Measurements from ENCODE around the gene FAM53C.
"Not testable (repeated sequence)": the region's sequence is repeated elsewhere in the genome, so short reads cannot be mapped to it uniquely, and the experiment has no call there.

Gene FAM53C

DNA sequence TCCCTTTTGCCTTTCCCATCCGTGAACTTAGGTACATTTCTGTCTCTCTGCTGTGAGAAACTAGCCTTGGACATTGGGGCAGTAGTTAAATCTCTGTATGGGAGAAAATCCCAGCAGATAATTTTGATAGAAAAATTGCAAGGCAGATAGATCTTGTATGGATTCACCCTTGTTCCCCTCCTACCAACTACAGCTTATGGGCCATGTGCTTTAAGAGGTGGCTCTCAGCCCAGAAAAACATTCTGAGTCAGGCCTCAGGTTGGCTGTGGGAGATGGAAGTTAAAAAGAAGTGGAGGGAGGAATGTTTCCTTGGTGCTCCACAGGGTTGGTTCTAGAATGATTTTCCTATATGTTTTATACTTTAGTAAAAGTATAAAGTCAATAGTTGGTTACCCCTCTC, 13.0 kb downstream of the FAM53C start:
- no peak for DNase-seq (ENCODE audit: low read depth in 2 of 2)

DNA sequence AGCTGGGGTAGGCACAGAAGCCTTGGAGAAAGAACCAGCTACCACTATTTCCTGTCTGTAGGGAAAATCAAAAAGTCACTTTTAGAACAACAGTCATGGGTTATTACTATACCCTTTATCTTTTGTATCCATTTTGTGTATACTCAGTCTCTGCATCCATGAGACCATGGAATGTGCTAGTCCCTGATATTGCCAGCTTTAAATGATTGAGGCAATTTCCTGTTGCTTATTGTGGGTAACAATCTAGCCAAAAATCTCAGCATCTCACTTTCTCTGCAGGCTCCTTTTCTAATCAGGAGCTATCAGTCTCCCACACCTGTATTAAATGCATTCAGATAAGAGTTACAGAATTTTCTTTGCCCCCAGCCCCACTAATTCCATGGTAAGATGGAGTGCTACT, 13.5 kb downstream of the FAM53C start:
- DNase-seq (ENCODE audit: low read depth in 2 of 2) = no peak

DNA sequence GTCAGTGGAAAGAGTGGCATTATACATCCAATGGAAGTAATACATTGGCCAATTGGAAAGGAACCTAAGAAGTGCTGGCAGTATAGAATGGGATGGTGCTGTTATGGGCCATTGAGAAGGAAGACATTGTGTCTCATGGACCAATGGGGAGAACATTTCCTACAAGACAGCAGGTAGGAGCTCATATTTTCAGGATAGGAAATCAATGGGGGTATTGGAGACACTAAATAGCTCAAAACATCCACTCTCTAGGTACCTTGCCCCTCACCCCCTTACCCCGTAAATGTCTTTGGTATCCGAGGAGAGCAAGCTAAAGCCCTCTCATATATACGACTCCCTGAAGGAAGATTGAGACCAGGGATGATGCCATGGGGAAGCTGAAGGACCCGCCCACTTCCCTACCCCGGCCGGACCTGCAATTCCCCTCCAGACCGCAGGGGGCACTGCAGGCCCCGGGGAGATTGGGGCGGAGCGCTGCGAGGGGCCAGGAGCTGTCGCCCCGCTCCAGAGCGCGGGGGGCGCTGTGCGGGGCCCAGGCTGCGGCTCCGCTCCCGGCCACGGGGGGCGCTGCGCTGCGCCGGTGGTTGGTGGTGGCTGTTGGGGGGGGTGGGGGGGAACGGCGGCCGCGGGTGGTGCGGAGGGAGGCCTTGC, 14.1 kb downstream of the FAM53C start, which contains the start of gene KDM3B:
Gene KDM3B, plus strand, starts transcription at position 615 of the 651 bp plus-strand sequence. CDS start 111 bp downstream, outside the sequence.
- DNase-seq (ENCODE audit: low read depth in 2 of 2) = peak; percentile 82 to 90

DNA sequence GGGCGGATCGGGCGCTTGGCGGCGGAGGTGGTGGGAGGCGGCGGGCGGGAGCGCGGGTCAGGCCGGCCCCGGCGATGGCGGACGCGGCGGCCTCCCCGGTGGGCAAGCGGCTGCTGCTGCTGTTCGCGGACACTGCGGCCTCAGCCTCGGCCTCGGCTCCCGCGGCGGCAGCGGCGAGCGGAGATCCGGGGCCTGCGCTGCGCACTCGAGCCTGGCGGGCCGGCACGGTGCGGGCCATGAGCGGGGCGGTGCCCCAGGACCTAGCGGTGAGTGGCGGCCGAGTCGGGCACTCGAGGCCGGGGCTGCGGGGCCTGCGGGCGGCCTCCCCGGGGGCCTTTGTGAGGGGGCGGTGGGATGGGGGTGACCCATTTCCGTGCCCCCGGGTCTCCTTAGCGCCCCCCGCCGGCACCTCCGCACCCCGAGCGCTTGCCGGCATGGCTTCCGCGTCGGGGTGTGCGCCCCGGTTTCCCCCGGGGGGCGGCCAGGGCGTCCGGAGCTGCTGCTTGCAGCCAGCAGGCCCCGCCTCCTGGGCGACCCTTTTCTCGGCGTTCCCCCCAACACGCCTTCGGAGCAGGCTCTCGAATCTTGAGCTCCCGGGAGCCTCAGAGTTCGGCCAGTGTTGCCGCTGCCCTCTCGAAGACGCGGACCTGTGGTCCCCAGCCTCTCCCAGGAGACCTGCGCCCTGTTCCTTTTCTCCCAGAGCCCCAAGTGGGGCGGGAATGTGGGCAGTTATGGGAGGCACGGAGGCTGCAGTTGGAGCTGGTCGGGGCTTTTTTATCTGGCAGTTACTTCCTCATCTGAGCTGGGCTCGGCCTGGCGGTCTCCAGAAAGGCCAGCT, 14.9 kb downstream of the FAM53C start:
- DNase-seq (ENCODE audit: low read depth in 2 of 2) = peak; percentile 51 to 56

DNA sequence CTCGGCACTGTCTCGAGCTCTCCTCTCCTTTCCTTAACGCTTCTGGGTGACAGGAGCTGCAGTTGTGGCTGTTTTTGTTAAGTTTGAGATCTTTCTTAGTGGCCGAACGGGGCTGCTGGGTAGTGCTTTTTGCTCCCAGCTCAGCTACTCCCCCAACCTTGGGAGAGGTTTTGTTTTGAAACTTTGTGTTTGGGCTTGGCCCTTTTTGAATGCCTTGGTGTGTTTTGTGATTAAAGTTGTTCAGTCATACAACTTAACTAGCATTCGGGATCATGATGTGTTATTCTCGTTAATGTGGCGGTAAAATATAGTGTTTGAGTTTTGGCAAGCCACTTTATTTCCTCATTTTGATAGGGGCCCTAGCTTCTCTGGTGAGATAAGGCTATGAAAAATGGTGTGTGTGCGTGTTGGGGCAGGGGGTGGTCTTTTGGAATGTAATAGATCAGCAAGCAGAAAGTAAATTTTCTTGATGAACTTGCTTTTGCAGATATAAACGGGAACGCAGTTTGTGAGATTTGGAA, 15.6 kb downstream of the FAM53C start:
- no peak for DNase-seq (ENCODE audit: low read depth in 2 of 2)

DNA sequence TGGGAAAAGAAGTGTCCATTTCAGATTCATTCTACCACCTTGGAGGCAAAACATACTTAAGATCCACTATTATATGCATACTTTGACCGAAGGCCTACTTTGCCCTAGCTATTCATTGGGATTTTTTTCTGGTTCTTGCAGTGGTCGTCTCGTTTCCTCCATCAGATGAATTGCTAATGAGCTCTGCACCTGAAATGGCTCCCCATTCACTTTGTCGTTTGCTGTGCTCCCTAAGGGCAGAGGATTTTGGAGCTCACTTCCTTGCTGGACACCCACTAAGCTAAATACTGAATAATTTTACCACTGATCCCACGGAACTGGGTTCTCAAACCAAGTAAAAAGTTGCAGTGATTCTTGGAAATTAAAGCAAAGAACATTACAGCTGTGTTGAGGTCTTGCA, 16.3 kb downstream of the FAM53C start:
- DNase-seq (ENCODE audit: low read depth in 2 of 2) = no peak

DNA sequence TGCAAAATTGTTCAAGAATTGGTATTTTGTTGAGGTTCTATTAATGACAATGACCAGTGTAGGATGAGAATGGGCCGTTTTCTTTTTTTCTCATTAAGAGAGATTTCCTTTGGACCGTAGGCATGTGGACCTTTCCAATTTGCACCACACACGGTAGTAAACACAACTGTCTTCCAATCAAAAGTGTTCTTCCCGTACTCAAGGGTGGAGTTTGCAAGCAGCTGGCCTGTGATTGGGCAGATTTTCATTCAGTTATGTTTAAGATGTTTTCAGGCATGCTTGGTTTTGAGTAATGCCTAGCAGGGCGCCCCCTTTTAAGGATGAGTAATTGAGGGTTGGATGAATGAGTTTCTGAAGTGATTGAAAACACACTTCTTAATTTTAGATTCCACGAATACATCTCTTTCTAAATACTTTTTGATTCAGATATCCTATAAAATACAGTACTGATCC, 16.9 kb downstream of the FAM53C start:
- peak; percentile 40 for DNase-seq (ENCODE audit: low read depth in 2 of 2)

DNA sequence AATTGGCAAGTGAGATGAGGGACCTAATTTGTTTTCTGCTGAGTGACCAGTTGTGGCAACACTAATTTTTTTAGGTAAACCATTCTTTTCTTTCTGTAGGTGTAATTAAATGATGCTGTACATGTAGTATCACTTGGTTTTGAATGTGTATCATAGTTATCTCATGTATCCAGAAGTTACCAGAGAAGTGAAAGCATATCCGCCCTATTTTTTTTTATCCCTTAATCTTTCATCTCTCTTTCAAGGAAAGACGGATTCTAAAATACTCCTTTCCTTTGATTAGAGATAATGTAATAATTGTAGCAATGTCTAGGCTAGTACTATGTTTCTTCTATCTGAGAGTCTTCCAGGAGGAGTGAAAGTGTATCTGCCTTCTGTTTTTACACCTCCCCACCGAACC, 21.6 kb downstream of the FAM53C start:
- DNase-seq (ENCODE audit: low read depth in 2 of 2) = no peak

DNA sequence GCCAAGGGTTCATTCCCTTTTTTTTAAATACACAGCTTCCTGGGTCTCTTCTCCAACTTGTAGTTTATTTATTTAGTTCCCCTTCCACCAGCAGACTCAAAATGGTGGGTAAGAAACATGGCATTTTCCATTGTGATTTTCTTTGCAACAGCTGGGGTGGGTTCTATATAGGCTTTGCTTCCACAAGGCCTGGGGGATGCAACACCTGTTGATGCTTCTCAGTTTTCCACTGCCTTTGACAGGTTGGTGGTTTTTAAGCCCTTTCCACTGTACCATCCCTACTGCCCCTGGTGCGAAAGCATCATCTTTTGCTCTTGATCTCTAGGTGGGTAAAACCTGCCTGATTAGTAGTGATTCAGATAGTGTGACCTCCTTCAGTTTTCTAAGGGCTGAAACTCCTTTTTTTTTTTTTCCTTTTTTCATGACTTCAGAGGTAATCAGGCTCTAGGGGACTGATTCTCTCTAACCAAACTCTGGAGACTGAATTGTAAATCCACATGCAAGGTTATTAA, 22.9 kb downstream of the FAM53C start:
- DNase-seq (ENCODE audit: low read depth in 2 of 2) = no peak

DNA sequence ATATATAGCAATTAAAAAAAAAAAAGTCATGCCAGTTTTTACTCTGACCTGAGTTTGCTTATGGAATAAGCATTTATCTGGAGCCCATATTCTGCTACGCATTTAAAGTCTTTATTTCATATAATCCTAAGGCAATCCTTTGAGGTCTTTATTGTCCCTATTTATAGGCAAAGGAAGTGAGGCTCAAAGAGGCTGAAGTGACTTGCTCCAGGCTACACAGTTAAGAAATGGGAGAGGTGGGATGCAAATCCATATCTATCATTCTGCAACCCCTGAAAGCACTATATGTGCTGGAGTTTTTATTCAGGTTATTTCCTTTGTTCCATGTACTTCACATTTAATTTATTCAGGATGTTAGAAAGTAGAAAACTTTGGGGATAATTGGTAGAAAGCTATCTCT, 26.5 kb downstream of the FAM53C start:
- no peak for DNase-seq (ENCODE audit: low read depth in 2 of 2)

DNA sequence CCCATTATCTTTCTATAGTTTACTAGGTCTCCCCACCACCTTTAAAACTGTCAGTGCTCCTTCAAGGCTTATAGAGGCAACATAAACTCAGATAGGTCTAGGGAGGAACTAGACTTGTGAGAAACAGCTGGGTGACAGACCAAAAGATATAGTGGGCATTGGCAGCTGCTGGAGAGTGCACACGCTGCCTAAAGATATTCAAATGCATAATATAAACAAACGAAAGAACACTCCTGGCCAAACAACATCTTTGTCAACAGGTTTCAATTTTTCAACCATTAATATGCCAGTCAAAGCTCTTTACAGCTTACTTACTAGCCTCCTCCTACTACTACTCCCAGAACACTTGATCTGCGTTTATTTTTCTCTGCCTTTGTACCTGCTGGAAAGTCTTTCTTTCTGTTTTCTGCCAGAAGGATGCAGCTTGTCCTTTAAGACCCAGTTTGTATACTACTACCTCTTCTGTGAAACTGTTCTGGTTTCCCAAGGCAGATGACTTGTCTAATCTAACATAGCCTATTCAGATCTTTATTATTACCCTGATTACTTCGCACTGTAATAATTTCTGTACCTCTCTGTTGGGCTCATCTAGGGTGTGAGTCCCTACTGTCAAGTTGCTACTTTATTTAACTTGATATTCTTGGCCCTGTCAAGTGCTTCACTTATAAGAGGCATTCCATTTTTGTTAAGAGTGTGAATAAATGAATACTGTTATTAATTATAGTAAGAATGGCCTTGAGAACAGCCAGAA, 28.7 kb downstream of the FAM53C start:
- DNase-seq (ENCODE audit: low read depth in 2 of 2) = no peak

DNA sequence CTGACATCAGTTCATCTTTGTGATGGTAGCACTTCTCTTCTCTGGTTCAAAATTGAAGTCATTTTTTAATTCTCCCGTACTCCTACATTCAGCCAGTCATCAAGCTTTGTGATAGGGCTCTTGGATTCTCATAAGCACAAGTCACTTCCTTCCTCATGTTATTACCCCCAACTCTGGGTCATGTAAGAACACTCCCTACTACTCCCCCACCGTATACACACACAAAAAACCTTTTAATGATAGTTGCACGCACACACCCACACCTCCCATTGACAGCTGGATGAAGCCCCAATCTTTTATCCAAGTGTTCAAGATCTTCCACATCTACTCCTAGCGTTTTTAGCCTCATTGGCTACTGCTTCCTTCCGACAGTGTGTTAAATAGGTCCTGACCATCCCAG, 31.2 kb downstream of the FAM53C start:
- DNase-seq (ENCODE audit: low read depth in 2 of 2) = no peak

DNA sequence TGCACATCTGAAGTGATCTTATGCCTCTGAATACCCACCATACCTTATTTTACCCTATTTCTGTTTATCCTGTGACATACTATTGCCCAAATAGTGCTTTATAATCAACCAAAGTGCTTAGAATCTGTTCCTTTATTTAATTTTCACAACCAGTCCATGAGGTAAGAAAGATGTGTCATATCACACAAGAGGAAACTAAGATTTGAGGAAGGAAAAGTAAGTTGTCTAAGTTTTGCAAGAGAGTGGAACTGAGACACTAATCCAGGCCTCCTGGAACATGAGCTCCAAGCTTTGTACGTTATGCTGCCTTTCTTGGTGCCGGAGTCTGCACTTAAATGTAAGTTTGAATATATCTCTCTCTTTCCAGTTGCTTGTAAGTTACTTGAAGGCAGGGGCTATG, 31.6 kb downstream of the FAM53C start:
- no peak for DNase-seq (ENCODE audit: low read depth in 2 of 2)

DNA sequence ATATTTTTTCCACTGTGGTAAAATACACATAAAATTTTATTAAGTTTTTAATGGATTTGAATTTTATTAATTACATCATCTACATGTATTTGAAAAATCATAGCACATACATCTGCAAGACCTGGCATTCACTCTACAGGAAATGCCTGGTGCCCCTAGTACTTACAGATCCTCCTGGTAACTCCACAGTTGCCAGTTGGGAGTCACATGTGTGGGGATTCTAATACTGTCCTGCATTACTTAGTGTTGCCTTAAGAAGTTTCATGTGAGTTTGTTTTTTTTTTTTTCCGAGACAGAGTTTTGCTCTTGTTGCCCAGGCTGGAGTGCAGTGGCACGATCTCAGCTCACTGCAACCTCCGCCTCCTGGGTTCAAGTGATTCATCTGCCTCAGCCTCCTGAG, 32.5 kb downstream of the FAM53C start:
- no peak for DNase-seq (ENCODE audit: low read depth in 2 of 2)

DNA sequence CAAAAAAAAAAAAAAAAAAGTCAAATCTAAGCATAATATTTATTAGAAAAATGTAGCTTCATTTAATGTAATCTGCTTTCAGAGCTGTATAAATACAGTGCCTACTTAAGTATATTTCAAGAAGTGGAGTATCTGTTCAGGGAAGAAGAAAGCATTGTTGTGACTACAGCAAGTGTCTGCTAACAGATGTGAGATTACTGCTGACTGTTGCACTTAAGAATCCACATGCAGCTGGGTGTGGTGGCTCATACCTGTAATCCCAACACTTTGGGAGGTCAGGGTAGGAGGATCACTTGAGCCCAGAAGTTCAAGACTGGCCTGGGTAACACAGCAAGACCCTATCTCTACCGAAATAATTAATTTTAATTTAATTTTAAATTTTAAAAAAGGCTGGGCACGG, 33.4 kb downstream of the FAM53C start:
- no peak for DNase-seq (ENCODE audit: low read depth in 2 of 2)

DNA sequence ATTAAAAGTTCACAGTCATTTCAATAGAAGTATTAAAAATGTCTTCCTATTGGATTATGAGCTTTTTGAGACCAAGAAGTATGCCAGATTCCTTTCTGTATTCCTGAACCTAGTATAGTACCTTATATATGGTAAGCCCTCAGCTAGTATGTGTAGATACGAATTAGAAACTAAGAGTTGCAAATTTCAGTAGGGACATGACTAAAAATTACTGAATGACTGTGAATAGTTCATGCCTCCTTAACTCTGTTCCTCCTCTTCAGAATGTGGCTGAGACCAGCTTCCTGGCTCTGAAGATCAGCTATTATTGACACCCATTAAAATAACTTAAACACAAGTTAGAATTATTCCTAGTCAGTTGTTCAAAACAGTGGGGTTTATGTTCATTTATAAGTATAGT, 34.2 kb downstream of the FAM53C start:
- DNase-seq (ENCODE audit: low read depth in 2 of 2) = no peak

DNA sequence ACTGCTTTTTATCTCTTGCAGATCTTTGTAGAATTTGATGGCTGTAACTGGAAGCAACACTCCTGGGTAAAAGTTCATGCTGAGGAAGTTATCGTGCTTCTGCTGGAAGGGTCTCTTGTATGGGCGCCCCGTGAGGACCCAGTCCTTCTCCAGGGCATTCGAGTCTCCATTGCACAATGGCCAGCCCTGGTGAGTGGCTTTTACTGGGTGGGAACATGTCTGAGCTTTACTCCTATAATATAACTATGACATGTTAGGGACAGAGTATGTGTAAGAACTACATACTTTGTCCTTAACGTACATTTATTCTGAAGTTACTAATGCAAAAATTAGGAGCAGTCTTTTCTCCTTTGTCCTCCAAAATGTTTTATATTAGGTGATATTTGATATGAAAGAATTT, 34.6 kb downstream of the FAM53C start:
- DNase-seq (ENCODE audit: low read depth in 2 of 2) = no peak

DNA sequence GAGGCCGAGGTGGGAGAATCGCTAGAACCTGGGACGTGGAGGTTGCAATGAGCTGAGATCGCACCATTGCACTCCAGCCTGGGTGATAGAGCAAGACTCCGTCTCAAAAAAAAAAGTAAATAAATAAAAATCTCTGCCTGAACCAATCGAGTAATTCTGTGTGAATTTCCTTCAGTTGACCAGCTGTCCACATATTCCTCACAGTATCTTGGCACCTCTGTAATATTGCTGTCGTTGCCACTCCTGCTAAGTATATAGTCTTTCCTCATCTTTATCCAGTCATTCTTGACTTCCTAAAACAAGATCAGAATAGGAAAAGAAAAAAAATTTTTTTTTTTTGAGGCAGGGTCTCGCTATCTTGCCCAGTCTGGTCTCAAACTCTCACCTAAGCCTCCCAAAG, 44.3 kb downstream of the FAM53C start:
- DNase-seq (ENCODE audit: low read depth in 2 of 2) = no peak

DNA sequence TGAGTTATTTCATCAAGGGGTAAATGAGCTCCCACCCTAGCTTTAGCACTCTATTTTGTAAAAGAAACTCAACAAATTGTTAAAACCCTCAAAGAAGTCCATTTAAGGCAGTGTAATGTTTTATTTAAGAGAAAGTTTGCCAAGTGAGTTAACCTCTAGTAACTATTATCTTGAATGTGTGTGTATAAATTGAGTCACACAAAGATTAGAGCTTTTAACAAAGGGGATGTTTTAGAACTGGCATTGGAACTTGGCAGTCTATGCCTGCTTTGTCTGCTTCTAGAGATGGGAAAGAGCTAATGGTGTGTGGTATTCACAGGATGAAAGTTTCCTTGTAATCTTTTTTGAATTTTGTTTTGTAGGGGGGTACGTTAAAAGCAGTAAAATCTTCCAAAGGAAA, 47.6 kb downstream of the FAM53C start:
- DNase-seq (ENCODE audit: low read depth in 2 of 2) = no peak

DNA sequence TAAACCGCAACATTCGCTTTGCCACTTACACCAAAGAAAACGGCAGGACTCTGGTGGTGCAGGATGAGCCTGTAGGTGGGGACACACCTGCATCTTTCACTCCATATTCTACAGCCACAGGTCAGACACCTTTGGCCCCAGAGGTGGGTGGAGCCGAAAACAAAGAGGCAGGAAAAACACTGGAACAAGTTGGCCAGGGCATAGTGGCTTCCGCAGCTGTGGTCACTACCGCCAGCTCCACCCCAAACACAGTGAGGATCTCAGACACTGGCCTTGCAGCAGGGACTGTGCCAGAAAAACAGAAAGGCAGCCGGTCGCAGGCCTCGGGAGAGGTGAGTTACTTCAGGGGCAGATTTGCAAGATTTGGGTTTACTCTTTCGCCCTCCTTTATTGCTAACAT, 48.2 kb downstream of the FAM53C start:
- DNase-seq (ENCODE audit: low read depth in 2 of 2) = no peak

DNA sequence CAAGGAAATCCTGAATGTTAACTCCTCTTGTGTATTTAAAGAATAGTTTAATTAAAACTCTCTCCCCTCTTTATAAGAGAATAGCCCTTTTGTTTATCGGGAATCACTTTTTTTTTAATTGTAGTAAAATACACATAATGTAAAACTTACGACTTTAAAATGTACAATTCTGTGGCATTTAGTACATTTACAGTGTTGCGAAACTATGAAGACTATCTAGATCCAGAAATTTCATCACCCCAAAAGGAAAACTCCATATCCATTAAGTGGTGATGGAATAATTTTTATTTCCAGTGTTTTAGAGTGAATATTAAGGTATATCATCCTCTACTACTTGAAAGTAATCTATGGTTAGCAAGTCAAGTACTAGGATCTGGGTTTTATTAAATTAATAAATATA, 51.3 kb downstream of the FAM53C start:
- DNase-seq (ENCODE audit: low read depth in 2 of 2) = no peak

DNA sequence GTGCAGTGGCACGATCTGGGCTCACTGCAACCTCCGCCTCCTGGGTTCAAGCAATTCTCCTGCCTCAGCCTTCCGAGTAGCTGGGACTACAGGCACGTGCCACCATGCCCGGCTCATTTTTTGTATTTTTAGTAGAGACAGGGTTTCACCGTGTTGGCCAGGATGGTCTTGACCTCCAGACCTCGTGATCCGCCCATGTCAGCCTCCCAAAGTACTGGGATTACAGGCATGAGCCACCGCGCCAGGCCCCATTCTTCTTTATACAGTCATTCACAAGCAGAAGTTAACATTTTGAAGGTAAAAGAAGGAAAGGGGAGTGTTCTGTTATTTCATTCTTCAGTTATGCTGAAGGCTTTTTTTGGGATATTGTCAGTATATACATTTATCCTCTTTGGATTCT, 51.8 kb downstream of the FAM53C start:
- DNase-seq (ENCODE audit: low read depth in 2 of 2) = not testable (repeated sequence)
